ENCODE data around the gene C16orf96. TPM values are rescaled to one million over a fixed set of nuclear protein-coding genes. Genes with fewer than 3 reads are reported as not detected.
A peak's percentile ranks its signal among the peaks of the same experiment; 100 is the strongest.

C16orf96 gene
- total and polyA plus RNA-seq, 2 of the 8 experiments (the other 6 are each of a cell fraction or from before 2014, with no cell fraction given): 1.0 to 1.3 TPM

- POLR2A ChIA-PET (ENCODE audit: partially characterized antibody): interaction anchor here (0.6 to 7.6 kb wide), 11 partner anchors 10 to 92 kb away, joined by 3 to 55 read pairs (median 3); partner anchors contain the start of genes MGRN1 and UBALD1
- Histone ChIP-seq H2BK15ac (ENCODE audit: low read length) (no peak overlapping the region), H3K79me2 (ENCODE audit: control insufficient read depth in 1 of 2, insufficient read depth in 2 of 2, low read length in 2 of 2) (no peaks in the 10 kb centered on the region), H3K56ac (replicated peaks; ENCODE audit: insufficient read length, low read depth, low read length) (no peak overlapping the region), H3K18ac (ENCODE audit: extremely low read depth, low read length) (peak overlapping the region; percentile 48; the same call in 1 of the 2 replicates), H2AK5ac (ENCODE audit: low read depth, low read length) (no peak overlapping the region), H3K4ac (replicated peaks; ENCODE audit: insufficient read length, low read depth, low read length) (no peak overlapping the region), H2BK5ac (ENCODE audit: low read depth, low read length) (no peak overlapping the region), H2BK20ac (ENCODE audit: low read length) (no peak overlapping the region), H3K27ac (ENCODE audit: low read depth, low read length) (no peak overlapping the region), H4K8ac (ENCODE audit: extremely low read depth, insufficient read depth, low read length) (no peak overlapping the region), H3K4me3 (ENCODE audit: extremely low read depth in 1 of 4, insufficient read depth in 2 of 4, low read depth in 3 of 4, low read length in 4 of 4) (no peak overlapping the region), H4K91ac (replicated peaks; ENCODE audit: insufficient read length, low read length) (no peak overlapping the region), H2BK12ac (ENCODE audit: low read depth, low read length) (0 out of 2 replicates have a peak overlapping the region, but pooled peaks have one; percentile 9), H4K5ac (ENCODE audit: insufficient read length, low read depth, low read length) (no peak overlapping the region), H3K23ac (ENCODE audit: insufficient read length) (no peak overlapping the region), H3K9me3 (ENCODE audit: insufficient read depth in 2 of 2, low read depth in 1 of 2, low read length in 1 of 2) (no peaks in the 10 kb centered on the region), H4K20me1 (replicated peaks in 1 of 2; ENCODE audit: control insufficient read depth in 1 of 2, insufficient read depth in 2 of 2, low read length in 2 of 2) (no peaks in the 10 kb centered on the region), H3K23me2 (ENCODE audit: low read depth, low read length) (no peaks in the 10 kb centered on the region), H3K27me3 (replicated peaks in 1 of 4; ENCODE audit: control insufficient read depth in 3 of 4, extremely low read depth in 1 of 4, insufficient read depth in 3 of 4, low read length in 3 of 4) (no peaks in the 10 kb centered on the region; a peak in 1 of 7 replicates), H3K36me3 (ENCODE audit: control insufficient read depth in 2 of 4, insufficient read depth in 4 of 4, low read length in 3 of 4) (peaks cover 0 to under 1% (median 0%) of the 10 kb centered on the region in 4 experiments; a peak in 1 of 8 replicates), H3K4me2 (ENCODE audit: insufficient read depth in 1 of 2, low read depth in 2 of 2, low read length in 2 of 2) (0 out of 4 replicates have a peak overlapping the region, but pooled peaks of 1 of the 2 experiments have one; percentile 38), H3K14ac (ENCODE audit: insufficient read length) (no peak overlapping the region), H3K9ac (replicated peaks in 1 of 4; ENCODE audit: extremely low read depth in 1 of 4, low read depth in 3 of 4, low read length in 3 of 4) (no peak overlapping the region), H3K79me1 (ENCODE audit: low read depth, low read length) (no peaks in the 10 kb centered on the region; the same call in 1 of the 2 replicates), H2BK120ac (replicated peaks; ENCODE audit: low read depth, low read length) (no peak overlapping the region), H2AFZ (ENCODE audit: low read length) (no peak overlapping the region), H3K4me1 (replicated peaks in 1 of 4; ENCODE audit: control insufficient read depth in 3 of 4, insufficient read depth in 4 of 4, low read length in 3 of 4) (peaks cover 0 to 14% (median 6%) of the 10 kb centered on the region in 4 experiments; a peak in 6 of 7 replicates)
- WGBS, 2 experiments (ENCODE audit: extremely low coverage in 1 of 2, insufficient coverage in 1 of 2, insufficient read length in 1 of 2, insufficient replicate concordance in 2 of 2, low coverage in 1 of 2, low lambda C conversion rate in 2 of 2, missing lambda C conversion rate in 1 of 2): 87% methylated on average over 5 of the region's 8 CpGs; no CpG with 5 or more reads in 1 of the 2 experiments
- CTCF ChIA-PET (ENCODE audit: partially characterized antibody): interaction anchor here (0.6 to 2.2 kb wide), 9 partner anchors 10 to 84 kb away, joined by 3 to 6 read pairs (median 4); partner anchors contain the start of gene UBALD1
- no peak for DNase-seq (ENCODE audit: low read depth in 1 of 2, low spot score in 2 of 2)
- no peak for FAIRE-seq
- TF ChIP-seq SIX5 (IDR thresholded peaks at IDR 0.05; ENCODE audit: low read depth, low read length) (no peak), SUZ12 (IDR thresholded peaks at IDR 0.05; ENCODE audit: low read length) (no peak), SIRT6 (IDR thresholded peaks at IDR 0.05; ENCODE audit: low read length) (no peak), CBX5 (IDR thresholded peaks at IDR 0.05; ENCODE audit: low read depth, low read length) (no peak)
Measured at GRCh38 chr16:4602331-4602730, 46.2 kb downstream of the C16orf96 start.

Measured in H1 (cell line).